ENCODE data around the gene MBNL1. TPM values are rescaled to one million over a fixed set of nuclear protein-coding genes. Genes with fewer than 3 reads are reported as not detected.

The MBNL1 gene
- polyA plus RNA-seq, 3 donors, result 190 to 204 (median 191) TPM

DNA sequence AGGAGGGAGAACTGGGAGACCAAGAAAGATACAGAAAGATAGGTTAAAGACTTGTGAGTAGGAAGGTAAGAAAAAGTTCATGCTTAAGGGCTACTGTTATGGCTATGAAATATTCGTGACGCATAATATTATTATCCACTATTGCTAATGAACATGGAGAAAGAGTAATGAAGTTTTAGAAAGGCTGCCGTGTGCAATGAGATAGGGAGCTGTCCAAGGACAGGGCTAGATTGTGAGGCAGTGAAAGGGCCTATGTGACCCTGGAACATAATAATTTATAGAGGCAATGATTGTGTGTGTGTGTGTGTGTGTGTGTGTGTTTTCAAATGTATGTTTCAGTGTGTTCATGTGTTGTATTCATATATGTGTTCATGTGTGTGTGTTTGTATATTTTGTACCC lies 27.7 kb downstream of the MBNL1 start:
- peak overlapping the region; percentile 3 to 90 for H3K27ac ChIP-seq (ENCODE audit: low read depth in 1 of 2, low read length in 2 of 2)
- TF ChIP-seq, protein P1, sequence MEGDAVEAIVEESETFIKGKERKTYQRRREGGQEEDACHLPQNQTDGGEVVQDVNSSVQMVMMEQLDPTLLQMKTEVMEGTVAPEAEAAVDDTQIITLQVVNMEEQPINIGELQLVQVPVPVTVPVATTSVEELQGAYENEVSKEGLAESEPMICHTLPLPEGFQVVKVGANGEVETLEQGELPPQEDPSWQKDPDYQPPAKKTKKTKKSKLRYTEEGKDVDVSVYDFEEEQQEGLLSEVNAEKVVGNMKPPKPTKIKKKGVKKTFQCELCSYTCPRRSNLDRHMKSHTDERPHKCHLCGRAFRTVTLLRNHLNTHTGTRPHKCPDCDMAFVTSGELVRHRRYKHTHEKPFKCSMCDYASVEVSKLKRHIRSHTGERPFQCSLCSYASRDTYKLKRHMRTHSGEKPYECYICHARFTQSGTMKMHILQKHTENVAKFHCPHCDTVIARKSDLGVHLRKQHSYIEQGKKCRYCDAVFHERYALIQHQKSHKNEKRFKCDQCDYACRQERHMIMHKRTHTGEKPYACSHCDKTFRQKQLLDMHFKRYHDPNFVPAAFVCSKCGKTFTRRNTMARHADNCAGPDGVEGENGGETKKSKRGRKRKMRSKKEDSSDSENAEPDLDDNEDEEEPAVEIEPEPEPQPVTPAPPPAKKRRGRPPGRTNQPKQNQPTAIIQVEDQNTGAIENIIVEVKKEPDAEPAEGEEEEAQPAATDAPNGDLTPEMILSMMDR (IDR thresholded peaks at IDR 0.05), result no peak
- H3K36me3 Mint-ChIP-seq, result peaks cover 21 to 26% of the 10 kb centered on the region in 2 donors
- no peak overlapping the region for H3K4me3 ChIP-seq (replicated peaks in 1 of 3; ENCODE audit: low read depth in 2 of 3, low read length in 3 of 3)
- H3K27me3 Mint-ChIP-seq (ENCODE audit: low read depth in 3 of 3), result no peaks in the 10 kb centered on the region
- peaks cover 100% of the 10 kb centered on the region for H4K20me1 ChIP-seq (ENCODE audit: insufficient read depth, low read length)
- H3K4me1 ChIP-seq (ENCODE audit: control insufficient read depth in 1 of 2, insufficient read depth in 2 of 2, low read length in 2 of 2), result peaks cover 55 to 79% of the 10 kb centered on the region in 2 donors
- intact Hi-C loops (cut with micrococcal nuclease), result loop anchor here in 1 of 2 donors (10.0 kb wide), 1 partner anchor 52 kb away; no protein-coding TSS in a partner anchor
- no peaks in the 10 kb centered on the region for H3K27me3 ChIP-seq (ENCODE audit: control insufficient read depth in 2 of 2, insufficient read depth in 2 of 2, low read length in 2 of 2)
- peak overlapping the region in 1 of 2 donors; percentile 13 for H3K4me3 Mint-ChIP-seq
- H3K9me3 Mint-ChIP-seq, result no peaks in the 10 kb centered on the region
- H3K36me3 ChIP-seq (replicated peaks in 1 of 2; ENCODE audit: control insufficient read depth in 1 of 2, insufficient read depth in 2 of 2, low read length in 2 of 2), result peaks cover 14 to 22% of the 10 kb centered on the region in 2 donors
- DNase-seq, result no peak
- peaks cover 75% of the 10 kb centered on the region for H3K4me1 Mint-ChIP-seq
- H3K9ac ChIP-seq (ENCODE audit: insufficient read depth, low read length, poor library complexity, severe bottlenecking), result no peak overlapping the region
- H3K4me2 ChIP-seq (replicated peaks; ENCODE audit: extremely low read depth, low read length, poor library complexity, severe bottlenecking), result no peak overlapping the region
- 50% methylated on average over 1 of the region's 3 CpGs for WGBS (ENCODE audit: insufficient coverage)
- H2AFZ ChIP-seq (ENCODE audit: insufficient read depth, low read depth, low read length, poor library complexity, severe bottlenecking), result no peak overlapping the region
- H3K27ac Mint-ChIP-seq, result peak overlapping the region; percentile 51 to 95 (median 82)
- no peaks in the 10 kb centered on the region for H3K9me3 ChIP-seq (replicated peaks in 1 of 2; ENCODE audit: control insufficient read depth in 1 of 2, insufficient read depth in 1 of 2, low read length in 2 of 2)
- H3K79me2 ChIP-seq (ENCODE audit: insufficient read depth, low read length), result peaks cover 100% of the 10 kb centered on the region

- WGBS (ENCODE audit: insufficient coverage), result 29% methylated on average over 1 of the region's 1 CpG
- Histone ChIP-seq H3K9ac (ENCODE audit: insufficient read depth, low read length, poor library complexity, severe bottlenecking) (no peak overlapping the region), H3K27ac (ENCODE audit: low read depth in 1 of 2, low read length in 2 of 2) (peak overlapping the region; percentile 20 to 90), H3K79me2 (ENCODE audit: insufficient read depth, low read length) (peaks cover 100% of the 10 kb centered on the region), H3K4me1 (ENCODE audit: control insufficient read depth in 1 of 2, insufficient read depth in 2 of 2, low read length in 2 of 2) (peaks cover 55 to 79% of the 10 kb centered on the region in 2 donors), H3K4me2 (replicated peaks; ENCODE audit: extremely low read depth, low read length, poor library complexity, severe bottlenecking) (no peak overlapping the region), H3K9me3 (replicated peaks in 1 of 2; ENCODE audit: control insufficient read depth in 1 of 2, insufficient read depth in 1 of 2, low read length in 2 of 2) (no peaks in the 10 kb centered on the region), H3K36me3 (replicated peaks in 1 of 2; ENCODE audit: control insufficient read depth in 1 of 2, insufficient read depth in 2 of 2, low read length in 2 of 2) (peaks cover 18 to 28% of the 10 kb centered on the region in 2 donors), H3K27me3 (ENCODE audit: control insufficient read depth in 2 of 2, insufficient read depth in 2 of 2, low read length in 2 of 2) (no peaks in the 10 kb centered on the region), H3K4me3 (replicated peaks in 1 of 3; ENCODE audit: low read depth in 2 of 3, low read length in 3 of 3) (no peak overlapping the region), H4K20me1 (ENCODE audit: insufficient read depth, low read length) (peaks cover 100% of the 10 kb centered on the region), H2AFZ (ENCODE audit: insufficient read depth, low read depth, low read length, poor library complexity, severe bottlenecking) (no peak overlapping the region)
- Mint-ChIP-seq H3K4me1 (peaks cover 75% of the 10 kb centered on the region), H3K27ac (peak overlapping the region; percentile 17 to 98 (median 84)), H3K27me3 (ENCODE audit: low read depth in 3 of 3) (no peaks in the 10 kb centered on the region), H3K36me3 (peaks cover 26 to 29% of the 10 kb centered on the region in 2 donors), H3K4me3 (no peak overlapping the region), H3K9me3 (no peaks in the 10 kb centered on the region)
- intact Hi-C loops (cut with micrococcal nuclease), result loop anchor here in 1 of 2 donors (10.0 kb wide), 1 partner anchor 52 kb away; no protein-coding TSS in a partner anchor
- DNase-seq, result peak in 2 of 3 donors; percentile 20 to 31
- TF ChIP-seq, protein P1 (IDR thresholded peaks at IDR 0.05), result no peak
These were observed 28.2 kb downstream of the MBNL1 start for GRCh38 chr3:152296971-152297370.
